H54 (cell line): ENCODE data around the gene STKLD1.

ENCODE experiments used
- DNase-seq: peaks from one replicate; pipeline ENCODE4 v3.0.0; 2011; ENCODE audit warnings: low spot score, mixed read lengths; ENCODE audit not compliant: insufficient read length
- FAIRE-seq: peaks from 3 replicates; lab custom pipeline; 2011; peaks lifted over from hg19 to GRCh38; lab: Jason Lieb, UNC
- POLR2A ChIP-seq: IDR thresholded peaks from 2 replicates; pipeline ENCODE4 v1.6.1; 2011; ENCODE audit warnings: low read depth, mild to moderate bottlenecking, low read length

Gene STKLD1

DNA sequence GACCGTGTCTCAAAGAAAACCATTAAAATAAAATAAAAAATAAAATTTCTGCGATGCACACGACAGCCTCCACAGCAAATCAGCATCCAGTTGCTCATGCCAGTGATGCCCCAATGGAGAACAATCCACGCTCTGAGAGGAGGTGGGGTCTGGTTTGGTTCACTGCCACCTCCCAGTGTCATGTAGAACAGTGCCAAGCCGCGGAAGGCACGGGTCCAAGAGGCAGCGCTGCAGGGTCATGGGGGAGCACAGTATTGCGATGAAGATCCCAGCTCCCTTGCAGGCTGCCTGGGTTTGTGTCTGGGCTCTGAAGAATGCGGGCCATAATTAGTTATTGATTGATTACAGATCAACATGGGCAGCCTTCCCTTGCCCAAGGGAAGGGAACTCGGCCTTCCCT lies 77.5 kb downstream of the STKLD1 start:
- no peak for FAIRE-seq
- no peak for DNase-seq
- no peak for TF ChIP-seq POLR2A

DNA sequence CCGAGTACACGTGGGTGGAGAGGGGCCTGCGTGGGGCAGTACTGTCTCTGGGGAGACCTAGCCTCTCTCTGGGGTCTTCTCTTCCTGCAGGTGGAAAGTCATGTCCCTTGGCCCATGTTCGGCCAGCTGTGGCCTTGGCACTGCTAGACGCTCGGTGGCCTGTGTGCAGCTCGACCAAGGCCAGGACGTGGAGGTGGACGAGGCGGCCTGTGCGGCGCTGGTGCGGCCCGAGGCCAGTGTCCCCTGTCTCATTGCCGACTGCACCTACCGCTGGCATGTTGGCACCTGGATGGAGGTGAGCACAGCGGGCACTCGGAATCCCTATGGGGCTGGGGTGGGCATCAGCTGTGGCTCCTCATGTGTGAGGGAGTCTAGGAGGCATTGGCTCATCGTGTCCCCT lies 78.2 kb downstream of the STKLD1 start:
- FAIRE-seq (no peak), DNase-seq (no peak)
- no peak for TF ChIP-seq POLR2A

GRCh38 chr9:133454943-133455673 lies 78.9 kb downstream of the STKLD1 start:
- FAIRE-seq (no peak), DNase-seq (no peak)
- TF ChIP-seq POLR2A, result no peak
